ENCODE data around the gene NAA60.
"Not testable (repeated sequence)": the region's sequence is repeated elsewhere in the genome, so short reads cannot be mapped to it uniquely, and the experiment has no call there.

Gene NAA60

DNA sequence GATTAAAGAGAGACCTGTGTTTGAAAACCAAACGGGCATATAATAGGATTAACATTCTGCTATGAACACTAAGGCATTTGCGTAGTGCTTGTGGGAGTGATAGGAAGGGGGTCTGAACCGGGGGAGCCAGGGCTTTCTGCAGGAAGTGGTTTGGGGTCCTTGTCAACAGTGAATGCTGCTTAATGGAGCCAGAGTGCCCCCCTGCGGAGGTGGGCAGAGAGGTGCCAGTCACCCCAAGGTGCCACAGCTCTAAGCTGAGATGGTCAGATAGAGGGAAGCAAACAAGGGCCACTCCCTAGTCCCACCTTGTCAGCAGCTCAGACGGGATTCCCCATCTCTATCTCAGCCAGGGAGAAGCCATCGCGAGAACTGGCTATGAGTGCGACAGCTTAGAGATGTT, 17.7 kb downstream of the NAA60 start:
- DNase-seq (ENCODE audit: low read depth in 2 of 3, low spot score in 2 of 3) = no peak

DNA sequence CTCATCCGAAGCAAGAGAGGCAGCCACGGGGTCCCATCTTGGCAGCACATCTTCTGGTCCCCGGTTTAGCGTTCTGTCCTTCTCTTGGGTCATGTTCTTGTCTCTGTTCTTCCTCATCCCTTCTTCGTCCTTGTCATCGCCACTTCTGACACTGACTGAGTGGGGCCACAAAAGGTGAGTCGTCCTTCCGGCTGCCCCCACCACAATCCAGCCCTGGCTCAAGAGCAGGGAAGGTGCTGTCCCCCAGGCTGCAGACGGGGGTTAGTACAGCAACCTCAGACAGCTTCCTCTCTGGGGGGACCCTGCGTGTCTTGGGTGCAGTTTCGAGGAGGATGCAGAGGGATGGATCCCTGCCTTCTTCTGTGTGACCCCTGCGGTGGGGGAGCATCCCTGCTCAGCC, 21.8 kb downstream of the NAA60 start:
- DNase-seq (ENCODE audit: low read depth in 2 of 3, low spot score in 2 of 3) = no peak

DNA sequence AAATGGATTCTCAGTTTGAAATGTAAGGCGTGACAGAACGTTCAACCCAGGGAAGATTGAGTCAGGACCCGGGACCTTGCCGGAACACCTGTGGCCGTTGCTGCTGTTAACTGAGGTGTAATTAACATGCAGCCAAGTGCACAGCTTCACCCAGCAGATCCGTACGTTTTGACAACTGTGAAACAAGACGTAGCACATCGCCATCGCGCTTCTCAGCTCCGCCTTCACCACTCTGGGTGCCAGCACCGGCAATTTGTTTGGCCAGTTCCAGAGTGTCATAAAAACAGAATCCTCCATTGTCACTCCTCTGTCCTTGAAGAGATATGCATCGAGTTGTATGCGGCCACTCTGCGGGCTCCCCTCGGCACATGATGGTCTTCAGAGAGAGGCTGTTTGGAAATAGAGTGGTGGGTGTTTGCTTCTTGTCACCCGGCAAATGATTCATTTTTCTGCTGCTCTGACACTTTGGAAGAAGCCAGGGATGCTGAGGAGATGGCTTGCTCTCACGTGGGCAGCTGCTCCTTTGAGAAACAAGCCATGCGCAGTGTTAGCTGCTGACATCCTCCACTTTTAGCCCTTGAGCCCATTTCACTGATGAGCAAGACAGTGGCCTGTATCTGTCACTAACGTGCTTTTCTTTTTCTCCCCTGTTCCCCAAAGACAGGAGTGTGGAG, 22.6 kb downstream of the NAA60 start:
- DNase-seq (ENCODE audit: low read depth in 2 of 3, low spot score in 2 of 3) = no peak

DNA sequence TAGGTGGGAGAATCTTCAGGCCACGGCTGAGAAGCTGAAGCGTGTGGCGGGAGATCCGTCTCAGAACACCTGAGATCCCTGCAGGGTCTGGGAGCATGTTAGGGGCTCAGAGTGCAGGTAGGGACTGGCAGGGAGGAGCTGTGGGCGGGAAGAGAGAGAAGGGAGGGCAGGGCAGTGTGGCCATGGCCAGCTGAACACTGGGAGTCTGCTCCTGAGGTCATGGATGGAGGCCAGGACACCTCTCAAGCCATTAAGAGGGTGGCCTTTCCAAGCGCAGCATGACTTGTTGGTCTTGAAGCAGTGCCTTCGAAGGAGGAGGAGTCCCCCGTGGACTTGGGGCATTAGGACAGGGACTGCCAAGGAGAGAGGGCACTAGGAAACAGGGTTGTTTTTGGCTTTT, 23.7 kb downstream of the NAA60 start:
- no peak for DNase-seq (ENCODE audit: low read depth in 2 of 3, low spot score in 2 of 3)

DNA sequence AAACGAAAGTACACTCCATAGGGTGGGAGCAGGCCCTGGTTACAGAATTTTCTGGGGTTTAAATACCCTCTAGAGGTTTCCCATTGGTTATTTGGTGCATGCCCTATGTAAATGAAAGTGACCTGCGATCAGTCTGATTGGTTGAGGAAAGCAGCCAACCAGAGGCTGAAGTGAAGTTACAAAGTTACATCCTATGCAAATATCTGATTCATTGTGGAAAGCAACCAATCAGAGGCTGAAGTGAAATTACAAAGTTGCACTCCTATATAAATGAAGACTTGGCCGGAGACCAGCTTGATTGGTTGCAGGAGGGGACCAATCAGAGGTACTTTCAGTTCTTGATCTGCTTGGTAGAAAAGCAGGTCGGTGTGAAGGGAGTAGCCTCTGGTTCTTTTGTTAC, 24.4 kb downstream of the NAA60 start:
- no peak for DNase-seq (ENCODE audit: low read depth in 2 of 3, low spot score in 2 of 3)

DNA sequence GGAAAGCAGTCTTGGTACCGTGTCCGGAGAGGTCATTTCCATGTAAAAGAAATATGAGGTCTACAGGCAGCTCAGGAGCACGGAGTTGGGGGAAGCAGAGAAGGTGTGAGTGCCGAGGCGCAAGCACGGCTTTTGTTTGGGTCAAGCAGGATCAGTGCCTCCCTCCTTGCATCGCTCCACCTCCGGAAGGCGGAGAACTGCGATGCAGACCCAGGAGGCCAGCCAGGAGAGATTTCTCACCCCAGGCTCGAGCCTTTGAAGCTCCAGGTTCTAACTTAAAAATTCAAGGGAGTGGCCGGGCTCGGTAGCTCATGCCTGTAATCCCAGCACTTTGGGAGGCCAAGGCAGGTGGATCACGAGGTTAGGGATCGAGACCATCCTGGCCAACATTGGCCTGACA, 25.0 kb downstream of the NAA60 start:
- DNase-seq (ENCODE audit: low read depth in 2 of 3, low spot score in 2 of 3) = no peak

DNA sequence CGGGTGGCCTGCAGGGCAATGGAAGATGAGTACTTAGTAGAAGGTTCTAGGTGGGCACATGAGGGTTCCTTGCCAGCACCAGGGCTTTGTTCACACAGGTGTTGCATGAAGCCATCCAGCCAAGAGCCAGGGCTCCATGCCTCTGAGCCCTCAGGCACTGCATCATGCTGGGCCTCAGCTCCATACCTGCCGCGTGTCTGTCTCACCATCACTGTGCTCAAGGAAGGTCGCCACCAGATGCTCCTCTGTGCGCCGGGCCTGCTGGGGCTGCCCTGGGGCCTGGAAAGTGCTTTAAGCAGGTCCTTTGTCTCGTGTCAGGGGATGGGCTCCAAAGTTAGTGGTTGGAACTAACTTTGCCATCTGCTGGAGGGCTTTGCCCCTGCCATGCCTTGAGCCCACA, 26.3 kb downstream of the NAA60 start:
- DNase-seq (ENCODE audit: low read depth in 2 of 3, low spot score in 2 of 3) = no peak

DNA sequence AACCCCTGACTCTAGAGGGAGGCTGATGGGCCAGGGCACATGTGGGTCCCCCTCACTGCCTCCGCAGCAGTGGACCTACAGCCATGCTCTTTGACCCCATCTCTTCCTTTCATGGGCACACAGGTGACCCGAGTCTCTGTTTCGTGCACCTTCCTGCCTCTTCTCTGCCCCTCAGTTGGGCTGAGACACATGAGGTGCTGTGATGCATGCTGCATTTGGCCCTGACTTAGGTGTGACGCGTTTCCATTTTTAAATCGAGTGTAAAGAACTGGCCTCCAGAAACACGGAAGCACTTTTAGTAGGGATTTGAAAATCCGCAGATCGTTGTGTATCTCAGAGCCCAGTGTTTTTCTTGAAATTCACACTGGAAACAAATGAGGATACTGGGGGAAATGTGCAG, 27.2 kb downstream of the NAA60 start:
- no peak for DNase-seq (ENCODE audit: low read depth in 2 of 3, low spot score in 2 of 3)

DNA sequence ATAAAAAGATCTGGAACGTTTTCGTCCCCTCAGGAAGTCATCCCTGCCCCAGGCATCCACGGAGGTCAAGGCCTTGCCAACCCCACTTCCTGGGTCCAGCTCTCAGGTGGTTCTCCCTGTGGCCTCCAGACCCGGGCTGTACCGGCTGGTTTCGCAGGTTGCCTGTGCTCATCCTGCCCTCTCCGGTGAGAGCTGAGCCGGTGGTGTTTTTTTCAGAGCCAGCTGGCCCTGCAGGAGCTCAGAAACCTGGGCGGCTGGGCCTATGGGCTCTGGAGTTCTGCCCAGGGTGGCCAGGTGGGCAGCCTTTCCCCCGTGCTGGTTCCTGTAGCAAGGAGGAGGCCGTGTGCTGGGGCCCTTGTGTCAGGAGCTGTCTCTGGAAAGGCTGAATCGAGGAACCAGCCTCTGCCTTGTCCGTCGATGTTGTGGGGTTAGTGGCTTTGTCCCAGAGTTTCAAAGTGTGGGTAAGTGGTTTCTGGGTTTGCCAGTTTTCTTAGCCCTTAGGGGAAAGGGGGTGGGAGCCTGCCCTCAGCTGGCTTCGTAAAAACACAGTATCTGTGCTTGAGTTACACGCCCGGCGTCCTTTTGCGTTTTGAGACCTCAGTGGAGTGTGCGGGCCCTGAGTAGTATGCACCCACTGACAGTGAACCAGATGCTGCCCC, 28.2 kb downstream of the NAA60 start:
- no peak for DNase-seq (ENCODE audit: low read depth in 2 of 3, low spot score in 2 of 3)

DNA sequence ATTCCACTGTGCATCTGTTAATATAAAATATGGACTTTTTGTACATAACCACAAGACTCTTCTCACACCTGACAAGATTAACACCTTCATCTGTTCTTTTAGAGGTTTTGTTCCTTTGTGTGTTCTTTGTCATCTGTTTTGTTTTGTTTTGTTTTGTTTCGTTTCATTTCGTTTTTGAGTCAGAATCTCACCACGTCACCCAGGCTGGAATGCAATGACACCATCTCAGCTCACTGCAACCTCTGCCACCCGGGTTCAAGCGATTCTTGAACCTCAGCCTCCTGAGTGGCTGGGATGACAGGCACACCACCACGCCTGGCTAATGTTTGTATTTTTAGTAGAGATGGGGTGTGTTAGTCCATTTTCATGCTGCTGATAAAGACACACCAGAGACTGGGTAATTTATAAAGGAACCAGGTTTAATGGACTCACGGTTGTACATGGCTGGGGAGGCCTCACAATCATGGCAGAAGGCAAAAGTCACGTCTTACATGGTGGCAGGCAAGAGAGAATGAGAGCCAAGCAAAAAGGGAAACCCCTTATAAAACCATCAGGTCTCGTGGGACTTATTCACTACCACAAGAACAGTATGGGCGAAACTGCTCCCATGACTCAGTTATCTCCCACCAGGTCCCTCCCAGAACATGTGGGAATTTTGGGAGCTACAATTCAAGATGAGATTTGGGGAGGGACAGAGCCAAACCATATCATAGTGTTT, 29.6 kb downstream of the NAA60 start:
- DNase-seq (ENCODE audit: low read depth in 2 of 3, low spot score in 2 of 3) = no peak

DNA sequence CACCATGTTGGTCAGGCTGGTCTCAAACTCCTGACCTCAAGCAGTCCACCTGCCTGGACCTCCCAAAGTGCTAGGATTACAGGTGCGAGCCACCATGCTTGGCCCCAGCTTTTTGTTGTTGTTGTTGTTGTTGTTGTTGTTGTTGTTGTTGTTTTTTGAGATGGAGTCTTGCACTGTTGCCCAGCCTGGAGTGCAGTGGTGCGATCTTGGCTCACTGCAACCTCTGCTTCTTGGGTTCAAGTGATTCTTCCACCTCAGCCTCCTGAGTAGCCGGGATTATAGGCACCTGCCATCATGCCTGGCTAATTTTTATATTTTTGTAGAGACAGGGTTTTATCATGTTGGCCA, 30.1 kb downstream of the NAA60 start:
- DNase-seq (ENCODE audit: low read depth in 2 of 3, low spot score in 2 of 3) = not testable (repeated sequence)

DNA sequence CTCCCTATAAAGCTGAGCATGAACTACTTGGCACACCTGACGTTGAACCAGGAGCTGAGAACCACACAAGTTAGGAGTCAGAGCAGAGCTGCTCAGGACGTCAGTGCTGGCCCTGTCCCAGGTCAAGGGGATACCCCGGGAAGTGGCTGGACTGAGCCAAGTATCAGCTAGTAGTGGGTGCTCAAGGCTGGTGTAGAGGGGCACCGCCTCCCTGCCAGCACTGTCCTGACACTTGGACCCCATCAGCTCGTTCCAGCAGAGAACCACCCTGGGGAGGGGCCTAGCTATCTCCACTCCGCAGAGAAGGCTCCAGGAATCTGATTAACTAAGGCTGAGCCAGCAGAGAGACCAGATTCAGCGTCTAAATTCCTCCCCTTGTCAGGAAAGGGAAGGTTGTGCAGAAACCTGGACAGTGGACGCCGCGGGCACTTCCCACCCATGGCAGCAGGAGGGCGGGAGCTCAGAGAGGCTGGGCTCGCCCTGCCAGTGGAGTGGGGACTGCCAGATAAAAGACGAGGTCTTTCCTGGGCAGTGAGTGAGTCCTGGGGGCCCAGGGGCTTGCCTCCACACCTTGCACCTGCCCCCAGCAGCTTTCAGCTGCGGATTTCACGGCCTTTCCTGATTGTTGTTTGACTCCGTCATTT, 30.8 kb downstream of the NAA60 start:
- DNase-seq (ENCODE audit: low read depth in 2 of 3, low spot score in 2 of 3) = no peak

DNA sequence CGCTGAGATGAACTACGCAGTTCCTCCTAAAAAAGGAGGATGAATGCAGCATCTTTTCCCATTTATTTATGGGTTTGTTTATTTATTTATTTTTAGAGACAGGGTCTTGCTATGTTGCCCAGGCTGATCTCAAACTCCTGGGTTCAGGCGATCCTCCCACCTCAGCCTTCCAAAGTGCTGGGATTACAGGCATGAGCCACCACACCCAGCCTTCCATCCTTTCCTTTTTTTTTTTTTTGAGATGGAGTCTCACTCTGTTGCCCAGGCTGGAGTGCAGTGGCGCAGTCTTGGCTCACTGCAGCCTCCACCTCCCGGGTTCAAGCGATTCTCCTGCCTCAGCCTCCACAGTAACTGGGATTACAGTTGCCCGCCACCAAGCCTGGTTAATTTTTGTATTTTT, 31.4 kb downstream of the NAA60 start:
- not testable (repeated sequence) for DNase-seq (ENCODE audit: low read depth in 2 of 3, low spot score in 2 of 3)

DNA sequence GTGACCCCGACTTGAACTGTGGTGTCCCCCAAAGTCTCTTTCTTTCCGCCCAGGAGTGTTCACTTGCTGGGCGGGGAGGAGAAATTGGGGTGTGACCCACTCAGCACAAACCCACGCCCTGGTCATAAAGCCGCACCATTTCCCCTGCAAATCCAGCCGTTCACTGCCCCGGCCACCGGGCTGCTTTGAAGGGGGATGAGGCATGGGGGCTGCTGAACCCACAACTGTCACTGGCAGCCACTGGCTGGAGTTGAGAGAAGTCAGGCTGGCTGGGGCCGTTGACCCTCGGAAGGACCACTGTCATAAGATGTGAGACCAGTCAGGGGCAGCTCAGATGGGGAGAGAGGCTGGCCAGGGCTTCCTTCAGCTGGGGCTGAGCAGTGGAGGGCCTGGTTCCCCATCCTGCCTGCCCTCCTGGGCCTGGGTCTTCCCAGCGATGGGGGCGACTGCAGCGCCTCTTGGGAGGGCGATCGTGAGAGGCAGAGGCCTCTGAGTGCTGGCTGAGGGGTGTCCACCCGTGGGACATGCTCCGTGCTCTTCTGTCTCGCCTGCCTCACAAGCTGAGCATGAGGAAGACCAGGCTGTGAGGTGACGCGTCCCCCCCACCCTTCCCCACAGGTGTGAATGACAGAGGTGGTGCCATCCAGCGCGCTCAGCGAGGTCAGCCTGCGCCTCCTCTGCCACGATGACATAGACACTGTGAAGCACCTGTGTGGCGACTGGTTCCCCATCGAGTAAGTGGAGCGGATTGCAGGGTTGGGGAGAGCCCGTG, 32.3 kb downstream of the NAA60 start:
- DNase-seq (ENCODE audit: low read depth in 2 of 3, low spot score in 2 of 3) = no peak

DNA sequence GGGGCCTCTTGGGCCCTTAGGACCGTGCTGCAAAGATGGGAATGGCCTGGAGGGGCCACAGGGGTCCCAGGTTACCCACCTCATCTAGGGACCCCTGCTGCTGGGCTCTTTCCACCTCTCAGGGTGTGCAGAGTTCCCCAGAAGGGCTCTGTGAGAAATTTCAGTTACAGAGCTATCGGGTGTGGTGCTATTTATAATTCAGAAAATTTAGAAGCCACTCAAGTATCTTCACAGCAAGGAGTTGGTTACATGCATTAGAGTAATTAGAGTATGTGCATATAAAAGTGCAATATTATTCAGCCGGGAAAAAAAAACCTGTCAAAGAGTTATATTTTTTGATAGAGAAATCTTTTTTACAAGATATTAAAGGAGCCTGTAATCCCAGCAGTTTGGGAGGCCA, 32.9 kb downstream of the NAA60 start:
- no peak for DNase-seq (ENCODE audit: low read depth in 2 of 3, low spot score in 2 of 3)

DNA sequence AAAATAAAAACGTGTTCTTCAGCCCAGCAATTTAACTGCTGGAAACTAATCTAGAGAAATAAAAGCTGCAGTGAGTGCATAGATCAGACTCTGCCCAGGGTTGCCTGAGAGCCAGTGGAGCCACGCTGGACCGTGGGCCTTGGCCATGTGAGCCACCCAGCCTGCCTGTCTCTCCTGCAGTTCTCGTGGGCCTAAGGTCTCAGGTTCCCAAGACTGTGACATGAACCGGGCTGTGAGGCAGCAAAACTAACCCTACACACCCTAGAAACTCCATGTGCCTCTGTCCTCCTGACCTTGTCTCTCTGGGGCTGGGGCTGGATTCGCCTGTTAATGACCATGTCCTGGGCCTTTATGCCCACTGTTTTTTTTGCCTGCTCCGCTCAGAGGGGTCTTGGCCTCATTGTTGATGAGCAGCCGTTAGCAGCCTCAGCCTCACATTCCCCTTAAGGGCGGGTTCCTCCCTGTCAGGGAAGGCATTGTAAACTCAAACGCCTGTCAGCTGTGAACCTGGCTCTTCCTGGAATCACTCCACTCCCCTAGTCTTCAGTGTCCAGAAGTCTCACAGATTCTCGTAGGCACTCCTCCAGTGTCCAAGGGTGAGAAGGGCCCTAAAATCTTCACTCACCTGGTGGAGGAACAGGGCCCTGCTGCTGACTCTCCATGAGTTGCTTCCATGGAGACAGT, 34.9 kb downstream of the NAA60 start:
- no peak for DNase-seq (ENCODE audit: low read depth in 2 of 3, low spot score in 2 of 3)

DNA sequence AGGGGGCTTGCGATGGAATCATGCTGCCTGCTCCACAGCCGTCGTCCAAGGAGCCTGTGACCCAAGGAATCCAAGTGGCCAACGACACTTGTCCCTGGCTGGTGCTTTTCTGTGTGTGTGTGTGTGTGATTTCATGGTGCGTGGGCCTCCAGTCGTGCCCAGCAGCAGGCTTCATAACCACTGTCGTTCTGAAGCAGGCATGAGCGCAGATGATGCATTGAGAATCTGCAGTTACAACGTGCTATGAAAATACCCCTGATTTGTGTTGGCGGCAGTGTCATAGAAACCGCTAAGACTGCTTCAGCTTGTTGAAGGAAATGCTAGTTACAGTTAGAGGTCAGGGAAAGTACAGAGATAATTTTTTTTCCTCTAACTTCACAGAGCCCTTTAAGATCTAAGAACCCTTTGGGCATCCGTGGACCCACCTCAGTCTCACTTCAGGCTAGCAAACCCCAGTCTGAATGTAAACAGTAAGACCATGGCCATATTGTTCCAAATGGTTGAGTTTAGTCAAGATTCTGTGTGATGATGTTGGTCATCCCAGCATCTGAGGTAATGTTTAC, 36.3 kb downstream of the NAA60 start:
- no peak for DNase-seq (ENCODE audit: low read depth in 2 of 3, low spot score in 2 of 3)

DNA sequence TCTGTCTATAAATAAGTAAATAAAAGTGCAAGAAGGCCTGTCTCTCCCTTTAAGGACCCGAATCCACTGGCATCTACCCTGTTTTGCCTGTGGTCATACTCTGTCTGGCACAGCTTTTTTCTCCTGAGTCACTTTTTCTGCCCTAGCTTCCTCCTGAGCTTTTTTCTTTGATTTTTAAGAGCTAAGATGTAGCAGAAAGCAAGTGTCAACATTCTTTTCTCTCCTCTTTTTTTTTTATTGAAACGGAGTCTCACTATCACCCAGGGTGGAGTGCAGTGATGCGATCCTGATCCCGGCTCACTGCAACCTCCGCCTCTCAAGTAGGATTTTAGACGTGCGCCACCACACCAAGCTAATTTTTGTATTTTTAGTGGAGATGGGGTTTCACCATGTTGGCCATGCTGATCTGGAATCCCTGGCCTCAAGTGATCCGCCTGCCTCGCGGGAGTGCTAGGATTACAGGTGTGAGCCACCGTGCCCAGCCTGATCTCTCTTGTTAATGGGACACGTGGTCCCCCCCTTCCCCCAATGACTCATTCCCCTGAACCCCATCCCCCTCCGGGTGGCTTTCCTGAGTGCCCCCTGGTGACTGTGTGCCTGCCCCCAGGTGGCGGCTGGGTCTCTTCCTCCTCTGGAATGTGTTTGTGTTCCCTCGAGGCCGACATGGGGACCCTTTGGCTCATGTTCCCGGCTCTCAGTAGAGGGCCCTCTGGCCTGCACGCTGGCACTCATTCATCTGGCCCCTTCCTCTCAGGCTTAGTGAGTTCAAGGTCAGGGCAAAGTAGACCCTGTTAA, 37.6 kb downstream of the NAA60 start:
- no peak for DNase-seq (ENCODE audit: low read depth in 2 of 3, low spot score in 2 of 3)

All from activated CD8-positive, alpha-beta memory T cell treated with anti-CD3 and anti-CD28 coated beads for 48 hours (primary cell).